ENCODE data around the gene QPRT.

GRCh38 chr16:29663016-29663806 lies 15.8 kb upstream of the QPRT start, which contains the start of gene SPN:
- TF ChIP-seq CTCF (IDR thresholded peaks at IDR 0.05; ENCODE audit: low read depth, low read length) (no peak), MYC (IDR thresholded peaks at IDR 0.05; ENCODE audit: low read depth, low read length) (peak; percentile 89), MAX (IDR thresholded peaks at IDR 0.05; ENCODE audit: low read depth, low read length) (peak; percentile 79)

All from NB4 (cell line).